Activated CD4-positive, alpha-beta T cell treated with anti-CD3 and anti-CD28 coated beads, Interleukin-2, amount 10 ng/mL, durations not matched to agents 7 days and 5 days (primary cell): ENCODE results near the gene HLCS. TPM values are rescaled to one million over a fixed set of nuclear protein-coding genes. Genes with fewer than 3 reads are reported as not detected.

Source experiments
- CTCF ChIA-PET: fragments of 350-600 bp; sonication (Branson Sonifier 250); formaldehyde crosslinking; loops from one replicate; lab custom pipeline; 2021; ENCODE audit warnings: antibody characterized with exemption; lab: Charles Lee
- POLR2A ChIA-PET: fragments of 350-600 bp; sonication (Branson Sonifier 250); formaldehyde crosslinking; loops from one replicate; lab custom pipeline; 2021; ENCODE audit warnings: antibody characterized with exemption; lab: Charles Lee
- DNase-seq: peaks from one replicate; pipeline ENCODE4 v3.0.0-alpha.2; 2020
- H3K27ac Mint-ChIP-seq: one replicate; pipeline ENCODE4 v1.8.0; 2021; ENCODE audit warnings: mild to moderate bottlenecking, moderate library complexity, mixed read lengths
- H3K27me3 Mint-ChIP-seq: one replicate; pipeline ENCODE4 v1.8.0; 2021; ENCODE audit warnings: mixed read lengths
- H3K36me3 Mint-ChIP-seq: one replicate; pipeline ENCODE4 v1.8.0; 2021; ENCODE audit warnings: low read depth, mixed read lengths
- H3K4me1 Mint-ChIP-seq: one replicate; pipeline ENCODE4 v1.8.0; 2021; ENCODE audit warnings: mixed read lengths
- H3K4me3 Mint-ChIP-seq: one replicate; pipeline ENCODE4 v1.8.0; 2021; ENCODE audit warnings: mild to moderate bottlenecking, moderate library complexity, mixed read lengths
- H3K9me3 Mint-ChIP-seq: one replicate; pipeline ENCODE4 v1.8.0; 2021; ENCODE audit warnings: mixed read lengths
- total RNA-seq, 2 experiments: library from RNA; stranded (reverse); gene quantifications; one replicate each; pipeline ENCODE4 v1.2.3, GENCODE V29; 2021

Gene HLCS
- total RNA-seq, 2 experiments from 2014 or later: 15.8 to 15.9 TPM

GRCh38 chr21:36932161-36932816 lies 34.2 kb downstream of the HLCS start:
- CTCF ChIA-PET: no interaction called here
- no peak overlapping the region for H3K27ac Mint-ChIP-seq

GRCh38 chr21:36929622-36930021 lies 36.8 kb downstream of the HLCS start:
- Mint-ChIP-seq H3K4me1 (peaks cover 2% of the 10 kb centered on the region), H3K4me3 (no peak overlapping the region), H3K9me3 (no peaks in the 10 kb centered on the region), H3K27ac (no peak overlapping the region), H3K27me3 (no peaks in the 10 kb centered on the region), H3K36me3 (peaks cover 9% of the 10 kb centered on the region)
- CTCF ChIA-PET: no interaction called here
- DNase-seq: no peak
- POLR2A ChIA-PET: no interaction called here

More at GRCh38 chr21:36932161-36932816, 34.2 kb downstream of the HLCS start:
- no peak overlapping the region for H3K4me3 Mint-ChIP-seq
- H3K36me3 Mint-ChIP-seq: peaks cover 8% of the 10 kb centered on the region
- H3K27me3 Mint-ChIP-seq: no peaks in the 10 kb centered on the region
- H3K9me3 Mint-ChIP-seq: no peaks in the 10 kb centered on the region
- H3K4me1 Mint-ChIP-seq: peaks cover 4% of the 10 kb centered on the region
- POLR2A ChIA-PET: no interaction called here
- no peak for DNase-seq

DNA sequence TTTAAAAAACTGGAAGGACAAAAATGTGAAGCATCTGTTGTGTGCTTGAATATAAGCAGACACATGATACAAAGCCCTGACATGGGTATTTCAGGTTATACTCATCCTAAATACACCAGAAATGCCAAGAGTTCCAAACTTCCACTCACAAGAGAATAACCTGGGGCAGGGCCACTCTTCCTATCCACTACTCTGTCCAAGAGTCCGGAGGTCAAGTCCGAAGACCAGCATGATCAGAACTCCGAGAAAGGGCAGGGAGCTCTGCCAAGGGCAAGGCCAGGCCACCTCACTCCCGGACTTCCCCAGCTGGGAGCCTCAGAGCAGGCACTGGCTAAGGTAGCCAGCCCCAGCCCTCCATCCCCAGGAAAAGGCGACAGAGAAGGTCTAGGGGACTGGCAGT lies 37.5 kb downstream of the HLCS start:
- H3K9me3 Mint-ChIP-seq: no peaks in the 10 kb centered on the region
- H3K27ac Mint-ChIP-seq: no peak overlapping the region
- no peak overlapping the region for H3K4me3 Mint-ChIP-seq
- H3K36me3 Mint-ChIP-seq: peaks cover 9% of the 10 kb centered on the region
- CTCF ChIA-PET: no interaction called here
- POLR2A ChIA-PET: no interaction called here
- DNase-seq: no peak
- no peaks in the 10 kb centered on the region for H3K27me3 Mint-ChIP-seq
- peaks cover 2% of the 10 kb centered on the region for H3K4me1 Mint-ChIP-seq

GRCh38 chr21:36927719-36928117 lies 38.8 kb downstream of the HLCS start:
- H3K27ac Mint-ChIP-seq: no peak overlapping the region
- peaks cover 9% of the 10 kb centered on the region for H3K36me3 Mint-ChIP-seq
- POLR2A ChIA-PET: no interaction called here
- no peaks in the 10 kb centered on the region for H3K27me3 Mint-ChIP-seq
- no peaks in the 10 kb centered on the region for H3K9me3 Mint-ChIP-seq
- H3K4me1 Mint-ChIP-seq: peaks cover 3% of the 10 kb centered on the region
- DNase-seq: peak; percentile 74
- H3K4me3 Mint-ChIP-seq: no peak overlapping the region
- CTCF ChIA-PET: interaction anchor here (0.8 kb wide), 1 partner anchor 17 kb away, joined by 4 read pairs; no protein-coding TSS in a partner anchor

- ChIA-PET POLR2A (no interaction called here), CTCF (interaction anchor here (0.8 kb wide), 1 partner anchor 17 kb away, joined by 4 read pairs; no protein-coding TSS in a partner anchor)
- Mint-ChIP-seq H3K9me3 (no peaks in the 10 kb centered on the region), H3K4me1 (peaks cover 3% of the 10 kb centered on the region), H3K27ac (no peak overlapping the region), H3K36me3 (peaks cover 9% of the 10 kb centered on the region), H3K27me3 (no peaks in the 10 kb centered on the region), H3K4me3 (no peak overlapping the region)
- no peak for DNase-seq
These were observed 39.3 kb downstream of the HLCS start for GRCh38 chr21:36926989-36927718.

DNA sequence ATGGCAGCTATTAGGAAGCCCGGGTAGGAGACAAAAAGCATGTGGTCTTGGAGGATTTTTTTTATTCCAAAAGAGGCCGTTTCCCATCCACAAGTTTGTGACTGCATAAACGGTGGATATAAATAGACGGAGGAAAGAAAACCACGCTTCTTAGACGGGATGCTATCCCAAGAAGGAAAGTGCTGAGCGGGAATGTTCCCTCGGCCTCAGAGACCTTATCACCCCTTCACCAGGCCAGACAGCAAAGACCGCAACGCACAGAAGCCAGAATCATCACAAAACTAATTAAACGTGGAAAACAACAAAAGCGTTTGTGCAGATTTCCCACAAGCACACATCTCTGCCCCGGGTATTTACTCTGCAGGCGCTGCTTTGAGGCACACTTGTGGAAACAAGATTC lies 43.2 kb downstream of the HLCS start:
- no peak for DNase-seq
- H3K27ac Mint-ChIP-seq: no peak overlapping the region
- POLR2A ChIA-PET: no interaction called here
- CTCF ChIA-PET: no interaction called here
- H3K9me3 Mint-ChIP-seq: no peaks in the 10 kb centered on the region
- peaks cover 3% of the 10 kb centered on the region for H3K4me1 Mint-ChIP-seq
- no peak overlapping the region for H3K4me3 Mint-ChIP-seq
- peaks cover 7% of the 10 kb centered on the region for H3K36me3 Mint-ChIP-seq
- H3K27me3 Mint-ChIP-seq: no peaks in the 10 kb centered on the region

GRCh38 chr21:36922861-36923260 lies 43.6 kb downstream of the HLCS start:
- CTCF ChIA-PET: no interaction called here
- Mint-ChIP-seq H3K9me3 (no peaks in the 10 kb centered on the region), H3K36me3 (peaks cover 7% of the 10 kb centered on the region), H3K27ac (no peak overlapping the region), H3K27me3 (no peaks in the 10 kb centered on the region), H3K4me3 (no peak overlapping the region), H3K4me1 (peaks cover 3% of the 10 kb centered on the region)
- POLR2A ChIA-PET: no interaction called here
- DNase-seq: no peak

DNA sequence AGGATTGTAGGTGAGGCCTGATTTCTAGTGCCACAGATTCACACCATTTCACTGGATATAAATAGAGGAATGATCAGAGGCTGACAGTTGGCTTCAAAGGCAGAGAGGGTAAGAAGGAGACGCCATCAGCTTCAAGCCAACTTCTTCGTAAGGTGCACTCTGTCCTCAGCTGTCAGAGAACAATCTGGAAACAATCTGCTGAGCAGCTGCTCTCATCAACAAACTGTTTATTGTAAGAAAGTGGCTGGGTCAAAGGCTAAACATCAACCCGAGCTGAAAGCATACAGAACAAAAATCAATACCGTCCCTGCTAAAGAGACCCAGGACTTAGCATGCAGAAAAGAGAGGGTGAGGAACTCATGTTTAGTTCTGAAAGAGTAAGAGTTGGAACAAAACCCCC lies 48.2 kb downstream of the HLCS start:
- H3K9me3 Mint-ChIP-seq: no peaks in the 10 kb centered on the region
- no peaks in the 10 kb centered on the region for H3K36me3 Mint-ChIP-seq
- POLR2A ChIA-PET: no interaction called here
- H3K4me3 Mint-ChIP-seq: no peak overlapping the region
- no peak for DNase-seq
- H3K27ac Mint-ChIP-seq: no peak overlapping the region
- peaks cover 12% of the 10 kb centered on the region for H3K4me1 Mint-ChIP-seq
- no peaks in the 10 kb centered on the region for H3K27me3 Mint-ChIP-seq
- CTCF ChIA-PET: no interaction called here

- no peaks in the 10 kb centered on the region for H3K36me3 Mint-ChIP-seq
- no peak overlapping the region for H3K27ac Mint-ChIP-seq
- H3K9me3 Mint-ChIP-seq: no peaks in the 10 kb centered on the region
- H3K4me3 Mint-ChIP-seq: no peak overlapping the region
- no peaks in the 10 kb centered on the region for H3K27me3 Mint-ChIP-seq
- H3K4me1 Mint-ChIP-seq: peaks cover 12% of the 10 kb centered on the region
- CTCF ChIA-PET: interaction anchor here (0.5 to 1.0 kb wide), 2 partner anchors 23 to 48 kb away, joined by 3 read pairs; no protein-coding TSS in a partner anchor
- no peak for DNase-seq
- POLR2A ChIA-PET: no interaction called here
These were observed 48.9 kb downstream of the HLCS start for GRCh38 chr21:36917471-36918158.

DNA sequence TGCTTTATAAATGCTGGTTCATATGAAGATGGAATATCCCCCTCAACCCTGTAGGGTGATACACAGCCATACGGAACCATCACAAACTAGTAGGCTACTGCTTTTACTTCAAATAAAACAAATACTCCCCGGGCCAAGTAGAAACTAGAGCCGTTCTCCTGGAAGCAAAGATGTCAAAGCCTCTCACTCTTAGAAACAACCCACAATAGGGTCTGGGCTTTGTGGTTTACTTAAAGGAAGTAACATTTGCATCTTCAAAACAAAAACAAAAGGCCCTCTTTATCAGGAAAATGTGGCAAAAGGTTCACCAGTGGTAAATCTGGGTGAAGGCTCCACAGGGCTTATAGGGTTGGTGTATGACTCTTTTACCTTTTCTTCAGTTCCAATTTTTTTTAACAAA lies 49.8 kb downstream of the HLCS start:
- Mint-ChIP-seq H3K4me3 (no peak overlapping the region), H3K27ac (no peak overlapping the region)
- CTCF ChIA-PET: interaction anchor here (1.0 kb wide), 1 partner anchor 49 kb away, joined by 3 read pairs; no protein-coding TSS in a partner anchor

DNA sequence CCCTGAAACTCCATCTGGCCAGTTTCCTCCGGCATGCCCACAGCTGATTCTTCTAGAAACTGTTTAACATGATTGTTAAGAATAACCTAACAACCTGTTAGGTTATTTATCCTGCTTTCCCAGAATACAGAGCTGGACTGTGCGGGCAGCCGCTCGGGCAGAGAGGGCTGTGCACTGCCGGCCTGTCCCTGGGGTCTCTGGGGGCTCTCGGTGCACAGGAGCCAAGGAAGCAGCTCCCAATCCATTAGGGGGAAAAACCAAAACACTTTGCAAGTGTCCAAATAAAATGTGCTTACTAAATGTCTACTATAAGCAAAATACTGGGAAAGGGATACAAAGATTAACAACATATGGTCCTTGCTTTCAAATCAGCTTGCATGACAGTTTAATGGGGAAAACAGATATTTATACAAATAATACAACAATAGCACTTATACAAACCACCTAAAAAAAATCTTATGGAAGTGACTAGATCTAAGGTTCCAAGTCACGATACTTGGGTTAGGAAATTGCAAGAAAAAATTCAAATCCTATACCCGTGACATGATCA lies 50.7 kb downstream of the HLCS start:
- DNase-seq: no peak
- Mint-ChIP-seq H3K27ac (no peak overlapping the region), H3K9me3 (no peaks in the 10 kb centered on the region), H3K27me3 (no peaks in the 10 kb centered on the region), H3K36me3 (no peaks in the 10 kb centered on the region), H3K4me1 (peaks cover 12% of the 10 kb centered on the region), H3K4me3 (no peak overlapping the region)
- ChIA-PET CTCF (interaction anchor here (0.6 kb wide), 1 partner anchor 10 kb away, joined by 3 read pairs; no protein-coding TSS in a partner anchor), POLR2A (no interaction called here)

More for the DNA sequence above, 49.8 kb downstream of the HLCS start:
- Mint-ChIP-seq H3K36me3 (no peaks in the 10 kb centered on the region), H3K27me3 (no peaks in the 10 kb centered on the region), H3K9me3 (no peaks in the 10 kb centered on the region), H3K4me1 (peaks cover 12% of the 10 kb centered on the region)
- DNase-seq: no peak
- POLR2A ChIA-PET: no interaction called here

DNA sequence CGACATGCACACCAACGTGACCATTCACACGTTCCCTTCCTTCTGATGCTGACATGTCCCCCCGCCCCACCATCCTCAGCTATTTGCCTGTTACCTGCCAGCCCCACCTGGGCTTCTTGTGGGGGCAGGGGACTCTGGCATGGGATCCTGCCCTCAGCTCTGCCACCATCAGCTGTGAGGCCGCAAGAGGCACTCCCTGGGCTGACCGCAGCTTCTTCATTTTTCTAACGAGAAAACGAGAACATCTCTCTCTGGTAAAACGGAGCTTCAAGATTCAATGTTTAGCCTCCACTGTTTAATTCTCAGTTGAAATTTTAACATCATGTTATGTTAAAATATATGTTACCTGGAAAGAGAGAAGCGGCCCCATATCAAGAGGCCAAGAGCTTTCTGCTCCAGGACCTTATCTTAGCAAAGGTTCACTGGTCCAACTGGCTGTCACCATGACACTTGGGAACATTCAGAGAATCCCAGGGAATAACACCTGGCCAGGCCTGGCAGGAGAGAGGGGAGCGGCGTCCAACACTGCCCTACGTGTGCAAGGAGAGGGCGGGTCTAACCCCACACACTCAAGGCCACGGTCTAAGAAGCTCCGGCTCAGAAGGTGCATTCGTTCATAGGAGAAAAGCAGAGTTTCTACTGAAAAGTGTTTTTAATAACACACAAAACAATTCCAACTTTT lies 51.3 kb downstream of the HLCS start:
- no peaks in the 10 kb centered on the region for H3K36me3 Mint-ChIP-seq
- H3K4me3 Mint-ChIP-seq: no peak overlapping the region
- no peaks in the 10 kb centered on the region for H3K9me3 Mint-ChIP-seq
- no peak overlapping the region for H3K27ac Mint-ChIP-seq
- ChIA-PET CTCF (no interaction called here), POLR2A (no interaction called here)
- DNase-seq: no peak
- no peaks in the 10 kb centered on the region for H3K27me3 Mint-ChIP-seq
- H3K4me1 Mint-ChIP-seq: peaks cover 12% of the 10 kb centered on the region
